Motor neuron (in vitro differentiated cells): ENCODE measurements around the gene CERS1. TPM values are rescaled to one million over a fixed set of nuclear protein-coding genes. Genes with fewer than 3 reads are reported as not detected.

Experiments used
- ATAC-seq, 8 experiments: fragments of 200-7000 bp; cut with Tn5 transposase; replicated peaks in 6 of 8; 2 replicates each; pipeline ENCODE4 v1.8.0; 2021; ENCODE audit warnings: mild to moderate bottlenecking in 8 of 8, moderate library complexity in 8 of 8
- H3K27ac ChIP-seq, 2 donors: fragments of 250-450 bp; sonication (Bioruptor Pico); 2 replicates each; pipeline ENCODE4 v1.9.0; 2021; ENCODE audit warnings: antibody characterized with exemption in 2 of 2, mild to moderate bottlenecking in 2 of 2, moderate library complexity in 1 of 2
- H3K4me1 ChIP-seq, 2 donors: fragments of 250-450 bp; sonication (Bioruptor Pico); replicated peaks in 1 of 2; 2 replicates each; pipeline ENCODE4 v1.6.1; 2021; ENCODE audit warnings: antibody characterized with exemption in 2 of 2, mild to moderate bottlenecking in 2 of 2, moderate library complexity in 1 of 2
- H3K4me3 ChIP-seq, 5 donors: fragments of 250-450 bp; sonication (Bioruptor Pico); 2 replicates each; pipeline ENCODE4 v1.9.0; 2021; ENCODE audit warnings: antibody characterized with exemption in 5 of 5, mild to moderate bottlenecking in 5 of 5, moderate library complexity in 4 of 5
- WGBS, 10 experiments: fragments of 450-650 bp; shearing (Covaris generic); methylation state at CpG; one replicate each; pipeline ENCODE4 v1.0.0; 2022; 5-methylcytosine and 5-hydroxymethylcytosine counted together
- in situ Hi-C, 9 experiments: fragments of 400-800 bp; cut with MboI; loops; one replicate each; pipeline ENCODE4 v1.15.0; 2021; ENCODE audit warnings: low sequenced_read_pairs in 9 of 9, low pct_unique_long_range_greater_than_20kb in 2 of 9; ENCODE audit not compliant: unreplicated experiment in 9 of 9
- total RNA-seq, 8 experiments: library from RNA; unstranded; fragments of 300-600 nt; gene quantifications; 2 replicates each; pipeline versions ENCODE4 v1.2.3 to v1.2.4, GENCODE V29; 2022

CERS1 gene
- total RNA-seq, 8 experiments from 2014 or later, result 1.2 to 42.1 (median 14.2) TPM

DNA sequence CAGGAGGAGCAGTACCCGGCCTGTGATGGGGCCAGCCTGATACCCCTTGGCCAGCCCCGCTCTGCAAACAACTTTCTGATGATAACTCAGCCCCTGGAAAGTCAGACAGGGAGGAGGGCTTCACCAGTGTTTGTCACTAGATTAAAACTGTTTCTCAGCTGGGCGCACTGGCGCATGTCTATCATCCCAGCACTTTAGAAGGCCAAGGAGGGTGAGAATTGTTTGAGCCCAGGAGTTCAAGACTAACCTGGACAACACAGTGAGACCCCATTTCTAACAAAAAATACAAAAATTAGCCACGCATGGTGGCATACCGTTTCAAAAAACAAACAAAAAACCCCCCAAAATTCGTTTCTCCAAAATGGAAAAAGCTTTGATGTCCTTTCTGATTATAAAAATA is 5.5 kb upstream of the CERS1 start:
- ATAC-seq, result no peak
- in situ Hi-C loops, result no loop called here
- no peaks in the 10 kb centered on the region for H3K4me1 ChIP-seq
- no peak overlapping the region for H3K27ac ChIP-seq
- no peak overlapping the region for H3K4me3 ChIP-seq
- WGBS, 10 experiments, result 65 to 95% (median 88%) methylated on average over 2 to 7 of the region's 7 CpGs; no CpG with 5 or more reads in 2 of the 10 experiments

DNA sequence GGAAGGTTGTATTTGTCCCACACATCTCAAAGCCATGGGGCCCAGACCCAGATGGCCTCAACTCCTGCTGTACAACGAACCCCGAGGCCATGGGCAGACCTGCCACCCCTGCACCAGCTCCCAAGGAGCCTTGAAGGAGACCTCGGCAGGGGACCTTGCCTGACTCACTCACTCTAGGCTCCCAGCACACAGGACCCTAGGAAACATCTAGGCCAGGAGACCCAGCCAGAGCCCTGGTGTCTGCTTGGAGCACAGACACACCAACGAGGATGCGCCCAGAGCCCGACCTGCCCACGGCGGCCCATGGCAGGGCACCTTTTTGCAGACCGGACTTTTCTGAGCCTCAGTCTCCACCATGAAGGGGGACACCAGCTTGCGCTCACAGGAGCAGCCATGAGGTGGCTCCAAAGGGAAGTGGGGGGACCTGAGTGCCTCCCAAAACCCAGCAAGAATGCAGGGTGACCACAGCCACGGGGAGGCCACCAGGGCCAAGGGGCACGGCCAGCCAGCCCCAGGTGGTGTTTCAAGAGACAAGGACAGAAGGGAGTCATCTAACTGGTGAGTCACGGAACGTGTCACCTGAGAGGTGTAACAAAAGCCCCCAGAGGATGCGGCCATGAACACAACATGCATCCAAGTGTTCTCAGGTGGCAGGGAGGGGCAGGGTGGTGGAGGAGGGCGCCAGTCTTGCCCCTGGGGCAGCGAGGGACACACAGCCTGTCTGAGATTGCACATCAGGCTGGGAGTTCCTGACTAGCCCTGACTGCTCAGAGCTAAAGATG is 4.9 kb upstream of the CERS1 start:
- H3K4me3 ChIP-seq, result no peak overlapping the region

DNA sequence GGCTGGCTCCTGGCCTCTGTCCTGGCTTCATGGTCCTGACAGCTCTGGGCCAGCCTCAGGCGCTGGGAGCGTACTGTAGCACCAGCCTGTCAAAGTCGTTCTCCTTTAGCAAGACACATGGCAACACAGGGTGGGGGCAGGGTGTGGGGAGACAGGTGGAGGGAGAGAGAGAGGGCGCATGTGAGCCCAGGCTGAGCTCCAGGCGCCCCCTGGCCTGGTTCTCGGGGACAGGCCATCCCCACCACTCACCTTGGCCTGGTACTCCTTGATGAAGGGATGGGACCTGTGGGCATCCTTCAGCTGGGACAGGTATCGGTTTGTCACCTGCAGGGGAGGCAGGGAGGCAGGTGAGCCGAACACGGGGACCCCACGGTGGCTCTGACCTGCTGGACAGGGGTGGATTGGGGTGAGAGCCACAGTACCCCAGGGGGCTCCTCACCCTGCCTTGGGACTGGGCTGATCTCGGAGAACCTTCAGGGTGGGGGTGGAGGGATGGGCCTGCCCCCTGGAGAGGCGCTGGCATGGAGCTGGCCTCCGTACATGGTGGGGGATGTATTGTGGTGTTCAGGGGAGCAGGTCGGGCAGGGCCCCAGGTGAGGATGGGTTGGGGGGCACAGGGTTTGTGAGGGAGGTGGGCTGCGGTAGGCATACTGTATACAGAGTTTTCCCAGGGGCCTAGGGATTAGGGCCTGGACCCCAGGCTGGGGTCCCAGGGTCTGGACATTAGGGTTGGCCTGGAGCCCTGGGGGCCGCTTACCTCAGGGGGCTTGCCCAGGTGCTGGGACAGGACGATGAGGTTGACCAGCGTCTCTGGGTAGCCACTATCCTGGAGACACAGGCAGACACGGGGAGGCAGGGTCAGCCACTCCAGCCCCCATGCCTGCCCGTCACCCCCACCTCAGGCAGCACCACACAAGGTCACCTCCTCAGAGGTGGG is 3.9 kb upstream of the CERS1 start:
- no peaks in the 10 kb centered on the region for H3K4me1 ChIP-seq
- ATAC-seq, result no peak
- in situ Hi-C loops, result no loop called here
- WGBS, 10 experiments, result 70 to 100% methylated on average over 1 to 2 of the region's 20 CpGs; no CpG with 5 or more reads in 8 of the 10 experiments
- no peak overlapping the region for H3K27ac ChIP-seq
- no peak overlapping the region for H3K4me3 ChIP-seq

More for the DNA sequence above, 4.9 kb upstream of the CERS1 start:
- ATAC-seq, result no peak
- no peaks in the 10 kb centered on the region for H3K4me1 ChIP-seq
- H3K27ac ChIP-seq, result no peak overlapping the region
- 88 to 100% (median 95%) methylated on average over 1 to 4 of the region's 17 CpGs; no CpG with 5 or more reads in 7 of the 10 experiments for WGBS, 10 experiments
- in situ Hi-C loops, result no loop called here

DNA sequence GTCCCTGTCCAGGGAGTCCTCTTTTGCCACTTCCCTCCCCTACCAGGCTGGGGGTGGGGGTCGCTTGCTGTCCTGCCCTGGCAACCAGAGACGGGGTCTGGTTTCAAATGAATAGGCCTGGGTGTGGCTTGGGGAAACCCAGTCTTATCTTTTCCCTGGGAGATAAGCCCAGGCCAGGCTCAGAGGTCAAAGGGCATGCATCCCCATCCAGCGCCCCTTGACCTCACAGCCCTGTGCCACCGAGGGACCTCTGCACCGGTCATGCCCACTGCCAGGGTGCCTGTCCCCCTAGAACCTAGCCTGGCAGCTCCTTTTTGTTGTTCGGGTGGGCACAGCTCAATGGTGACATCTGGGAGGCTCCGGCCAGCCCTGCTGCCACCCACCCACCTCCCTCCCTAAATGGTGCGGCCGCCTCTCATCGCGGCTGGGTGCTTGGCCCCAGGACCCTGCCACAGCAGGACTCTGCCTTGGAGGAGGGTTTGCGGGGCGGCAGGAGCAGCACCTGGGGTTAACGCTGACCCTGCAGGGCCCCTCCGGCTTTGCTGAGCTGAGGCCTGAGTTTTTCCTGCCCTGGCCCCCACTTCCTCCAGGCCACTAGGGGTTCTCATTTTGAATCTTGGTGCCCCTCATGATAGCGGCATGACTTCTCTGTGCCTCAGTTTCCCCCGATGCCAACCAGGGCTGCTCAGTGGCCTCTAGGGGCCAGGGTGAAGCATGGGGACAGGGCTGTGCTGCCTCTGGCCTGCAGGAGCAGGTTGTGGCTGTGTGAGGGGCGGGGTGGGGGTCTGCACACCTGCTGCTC is 2.9 kb upstream of the CERS1 start:
- Histone ChIP-seq H3K27ac (no peak overlapping the region), H3K4me1 (peaks cover 2 to 5% of the 10 kb centered on the region in 2 donors), H3K4me3 (no peak overlapping the region)
- 73 to 90% (median 79%) methylated on average over 2 to 4 of the region's 18 CpGs; no CpG with 5 or more reads in 6 of the 10 experiments for WGBS, 10 experiments
- in situ Hi-C loops, result no loop called here
- no peak for ATAC-seq

DNA sequence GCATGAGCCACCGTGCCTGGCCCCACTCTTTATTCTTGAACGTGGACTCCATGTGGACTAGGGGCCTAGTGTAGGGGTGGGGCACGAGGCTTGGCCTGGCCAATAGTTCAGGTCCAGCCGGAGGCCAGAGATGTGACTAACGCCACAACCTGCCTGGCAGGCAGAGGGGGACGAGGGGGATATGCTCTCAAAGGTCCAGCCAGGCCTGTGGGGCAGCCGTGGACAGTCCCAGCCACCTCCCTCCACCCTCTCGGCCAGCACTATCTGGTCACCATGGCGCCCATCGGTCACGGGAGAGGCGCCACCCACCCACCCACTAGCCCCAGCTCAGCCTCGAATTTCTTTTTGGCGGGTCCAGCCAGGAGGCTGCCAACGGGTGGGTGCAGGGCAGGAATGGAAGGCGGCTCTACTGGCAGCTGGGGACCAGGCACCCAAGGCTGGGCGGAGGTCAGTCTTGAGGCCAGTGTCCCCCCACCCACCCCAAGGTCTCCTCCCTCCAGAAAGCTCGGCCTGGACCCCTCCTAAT is 2.2 kb upstream of the CERS1 start:
- peaks cover 5 to 9% of the 10 kb centered on the region in 2 donors for H3K4me1 ChIP-seq
- no peak overlapping the region for H3K4me3 ChIP-seq
- no peak overlapping the region for H3K27ac ChIP-seq
- WGBS, 10 experiments, result 17 to 90% (median 62%) methylated on average over 2 of the region's 18 CpGs; no CpG with 5 or more reads in 7 of the 10 experiments
- peak in 1 of 8 experiments; percentile 3 for ATAC-seq
- in situ Hi-C loops, result no loop called here

DNA sequence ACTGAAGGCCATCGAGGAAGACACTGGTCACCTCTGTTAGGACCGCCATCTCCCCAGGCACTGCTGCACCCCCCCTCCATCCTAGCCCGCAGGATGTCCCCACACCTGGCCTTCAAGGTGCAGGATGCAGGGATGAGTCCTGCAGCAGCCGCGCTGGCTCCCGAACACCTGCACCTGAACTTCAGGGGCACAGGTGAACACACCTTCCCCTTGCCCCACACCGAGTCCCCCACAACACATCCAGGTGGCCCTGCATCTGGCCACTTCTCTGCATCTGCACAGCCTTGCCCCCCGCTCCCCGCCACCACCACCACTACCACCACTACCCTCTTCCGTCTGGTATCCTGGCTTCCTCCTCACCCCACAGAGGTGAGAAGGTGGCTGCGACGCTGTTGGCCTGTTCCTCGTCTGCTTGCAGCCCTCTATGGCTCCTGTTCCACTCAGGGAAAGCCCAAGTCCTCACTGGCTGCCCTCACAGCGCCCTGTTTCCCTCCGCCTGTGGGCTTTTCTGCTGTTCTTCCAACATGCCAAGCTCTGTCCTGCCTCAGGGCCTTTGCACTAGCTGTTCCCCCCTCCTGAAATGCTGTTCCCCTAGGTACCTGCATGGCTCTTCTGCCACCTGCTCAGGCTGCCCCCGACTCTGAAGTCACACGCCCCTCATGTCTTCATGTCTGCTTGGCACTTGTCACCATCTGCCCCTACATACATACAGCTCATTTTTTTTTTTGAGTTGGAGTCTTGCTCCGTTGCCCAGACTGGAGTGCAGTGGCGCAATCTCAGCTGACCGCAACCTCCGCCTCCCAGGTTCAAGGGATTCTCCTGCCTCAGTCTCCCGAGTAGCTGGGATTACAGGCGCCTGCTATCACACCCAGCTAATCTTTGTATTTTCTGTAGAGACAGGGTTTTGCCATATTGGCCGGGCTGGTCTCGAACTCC is 1.4 kb upstream of the CERS1 start:
- ATAC-seq, result no peak
- 73 to 100% (median 87%) methylated on average over 1 to 8 of the region's 25 CpGs; no CpG with 5 or more reads in 5 of the 10 experiments for WGBS, 10 experiments
- H3K27ac ChIP-seq, result no peak overlapping the region
- peaks cover 5 to 9% of the 10 kb centered on the region in 2 donors for H3K4me1 ChIP-seq
- in situ Hi-C loops, result no loop called here
- H3K4me3 ChIP-seq, result no peak overlapping the region

DNA sequence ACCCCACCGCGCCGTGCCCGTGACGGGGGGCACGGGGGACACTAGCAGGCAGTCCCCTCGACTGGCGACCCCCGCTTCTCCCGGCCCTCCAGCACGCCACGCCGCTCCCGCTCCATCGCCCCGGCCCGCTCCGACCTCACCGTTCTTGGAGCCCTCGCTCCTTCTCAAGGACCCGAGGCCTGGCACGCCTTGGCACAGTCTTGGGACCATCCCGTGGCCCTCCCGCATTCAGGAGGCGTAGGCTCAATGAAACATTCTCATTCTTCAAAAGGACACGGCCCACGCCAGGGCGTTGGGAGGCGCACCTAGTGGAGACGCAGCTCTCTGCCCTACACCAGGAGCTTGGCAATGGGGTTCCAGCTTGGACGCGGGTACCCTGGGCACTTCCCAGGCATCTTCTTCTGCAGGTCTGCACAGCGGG is 473 bp upstream of the CERS1 start:
- 67% methylated on average over 3 of the region's 33 CpGs; no CpG with 5 or more reads in 9 of the 10 experiments for WGBS, 10 experiments
- peak in 1 of 8 experiments; percentile 3 for ATAC-seq
- in situ Hi-C loops, result no loop called here
- peak overlapping the region; percentile 63 for H3K27ac ChIP-seq
- peak overlapping the region; percentile 70 to 95 (median 88) for H3K4me3 ChIP-seq
- H3K4me1 ChIP-seq, result peaks cover 5 to 9% of the 10 kb centered on the region in 2 donors

DNA sequence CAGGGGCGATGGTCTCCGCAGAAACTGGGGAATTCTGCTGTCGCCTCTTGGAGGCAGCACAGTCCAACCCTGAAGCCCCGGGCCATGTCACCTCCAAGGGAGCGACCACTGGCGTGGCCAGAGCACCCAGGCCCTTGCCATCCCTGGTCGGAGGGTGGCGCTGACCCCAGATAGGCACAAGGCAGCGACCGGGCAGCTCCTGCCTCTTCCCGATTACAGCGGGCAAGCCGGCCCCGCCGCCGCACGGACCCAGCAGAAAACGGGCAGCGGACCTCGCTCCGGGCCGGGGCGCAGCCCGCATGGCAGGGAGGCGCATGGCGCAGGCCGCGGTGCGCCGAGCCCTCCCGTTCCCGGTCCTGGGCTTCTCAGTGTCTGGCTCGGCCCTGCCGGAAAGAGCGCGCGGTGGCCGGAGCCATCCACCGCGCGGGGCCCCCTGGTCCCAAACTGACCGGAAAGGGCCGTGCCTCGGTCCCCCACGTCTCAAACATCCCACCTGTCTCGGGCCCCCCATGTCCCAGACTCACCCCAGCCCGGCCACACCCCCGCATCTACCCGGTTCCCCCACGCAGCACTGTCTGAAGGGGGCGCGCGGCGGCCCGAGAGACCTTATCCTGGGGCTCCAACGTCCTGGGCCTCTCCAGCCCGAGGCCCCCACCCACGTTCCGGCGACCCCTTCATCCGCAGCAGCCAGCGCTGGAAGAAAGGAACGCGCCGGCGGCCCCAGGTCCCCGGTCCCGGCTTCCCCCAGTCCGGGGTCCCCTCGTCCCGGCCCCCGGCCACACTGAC is 727 bp downstream of the CERS1 start:
- peak; percentile 38 to 83 (median 80) for ATAC-seq
- peak overlapping the region; percentile 70 to 95 (median 88) for H3K4me3 ChIP-seq
- H3K4me1 ChIP-seq, result peaks cover 5 to 9% of the 10 kb centered on the region in 2 donors
- 0 to 20% (median 11%) methylated on average over 1 to 12 of the region's 72 CpGs; no CpG with 5 or more reads in 7 of the 10 experiments for WGBS, 10 experiments
- in situ Hi-C loops, result no loop called here
- H3K27ac ChIP-seq, result peak overlapping the region; percentile 63

DNA sequence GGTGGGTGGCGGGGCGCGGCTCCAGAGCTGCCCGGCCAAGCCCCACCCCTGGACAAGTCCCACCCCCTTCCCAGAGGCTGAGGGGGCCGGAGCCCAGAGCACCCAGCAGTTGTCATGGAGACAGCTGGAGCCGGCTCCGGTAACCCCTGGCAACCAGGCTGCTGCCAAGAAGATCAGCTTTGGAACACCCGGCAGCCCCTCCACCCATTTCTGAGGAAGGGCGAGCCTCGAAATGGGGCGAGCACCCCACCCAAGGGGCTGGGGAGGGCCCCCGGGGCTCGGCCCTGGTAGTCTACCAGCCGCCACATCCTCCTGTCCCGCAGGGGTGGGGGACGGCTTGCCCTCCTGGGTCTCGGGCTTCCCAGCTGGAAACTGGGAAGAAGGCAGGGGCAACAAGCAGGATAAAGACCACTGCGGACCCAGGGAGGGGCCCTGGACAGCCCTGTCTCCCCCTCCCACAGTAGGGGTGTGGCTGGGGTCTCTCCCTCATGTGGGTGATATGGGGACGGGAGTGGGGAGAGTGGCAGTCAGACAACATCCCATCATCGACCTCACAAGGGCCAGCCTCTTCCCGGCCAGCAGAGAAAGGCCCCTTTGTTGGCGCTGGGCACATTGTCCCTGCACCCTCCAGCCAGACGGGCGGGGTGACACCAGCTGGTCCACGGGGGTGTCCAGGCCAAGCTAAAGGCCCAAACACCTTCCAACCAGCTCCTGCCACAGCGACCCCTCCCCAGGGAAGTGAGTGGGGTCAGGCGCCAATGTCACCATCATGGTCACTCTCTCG is 1.5 kb downstream of the CERS1 start:
- Histone ChIP-seq H3K4me3 (peak overlapping the region; percentile 70 to 95 (median 88)), H3K27ac (peak overlapping the region; percentile 63), H3K4me1 (peaks cover 5 to 9% of the 10 kb centered on the region in 2 donors)
- ATAC-seq, result peak; percentile 11 to 66 (median 56)
- WGBS, 10 experiments, result 0% methylated on average over 1 to 2 of the region's 28 CpGs; no CpG with 5 or more reads in 8 of the 10 experiments
- in situ Hi-C loops, result no loop called here

DNA sequence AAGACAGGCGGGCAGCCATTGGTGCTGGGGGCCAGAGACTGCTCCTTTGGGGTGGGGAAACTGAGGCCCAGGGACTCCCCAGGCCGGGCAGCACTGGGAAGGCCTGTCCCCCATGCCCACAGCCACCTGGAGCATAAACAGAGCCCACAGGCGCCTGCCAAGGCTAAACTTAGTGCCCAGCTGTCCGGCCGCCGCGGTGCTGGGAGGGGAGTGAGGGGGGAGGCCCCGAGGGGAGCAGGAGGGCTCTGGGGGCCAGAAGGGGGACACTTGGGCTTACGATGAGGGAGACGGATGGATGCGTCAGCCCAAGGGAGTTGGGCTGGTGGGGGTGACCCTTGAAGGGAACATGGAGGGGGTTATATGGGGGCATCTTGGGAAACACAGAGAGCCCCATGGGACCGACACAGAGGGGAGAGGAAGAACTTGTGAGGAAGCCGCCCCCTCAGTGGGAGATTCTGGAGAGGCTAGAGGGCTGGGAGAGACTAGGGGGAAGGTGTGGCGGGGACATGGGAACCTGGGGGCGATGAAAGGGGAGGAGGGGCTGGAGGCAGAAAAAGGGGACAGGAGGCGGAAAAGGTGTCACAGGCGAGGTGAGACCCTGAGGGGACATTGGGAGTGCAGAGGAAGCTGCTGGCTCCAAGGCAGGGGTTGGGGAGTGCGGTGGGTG is 2.2 kb downstream of the CERS1 start:
- in situ Hi-C loops, result no loop called here
- H3K27ac ChIP-seq, result no peak overlapping the region
- H3K4me1 ChIP-seq, result peaks cover 5 to 9% of the 10 kb centered on the region in 2 donors
- no peak for ATAC-seq
- WGBS, 10 experiments, result no CpG with 5 or more reads among the region's 18 CpGs
- H3K4me3 ChIP-seq, result peak overlapping the region; percentile 70 to 95 (median 88)
